ENCODE results near the gene CTAGE1. TPM values are rescaled to one million over a fixed set of nuclear protein-coding genes. Genes with fewer than 3 reads are reported as not detected.
"Not testable (repeated sequence)": the region's sequence is repeated elsewhere in the genome, so short reads cannot be mapped to it uniquely, and the experiment has no call there.

Gene CTAGE1
- total RNA-seq, 3 donors from 2014 or later, result not detected

- Histone ChIP-seq H3K27me3 (no peaks in the 10 kb centered on the region), H3K9me3 (peaks cover 10 to 25% of the 10 kb centered on the region in 2 donors), H3K4me1 (no peaks in the 10 kb centered on the region), H3K36me3 (no peaks in the 10 kb centered on the region), H3K4me3 (no peak overlapping the region), H3K27ac (no peak overlapping the region)
- intact Hi-C loops (cut with DNase I; ENCODE audit: low total_unique reads), result no loop called here
- TF ChIP-seq CTCF (IDR thresholded peaks at IDR 0.05) (no peak), POLR2A (IDR thresholded peaks at IDR 0.05) (no peak), POLR2AphosphoS5 (IDR thresholded peaks at IDR 0.05) (no peak)
- no peak for DNase-seq (ENCODE audit: low spot score in 2 of 2)
Observed at GRCh38 chr18:22452226-22452668, 34.5 kb upstream of the CTAGE1 start.

- H3K9me3 ChIP-seq, result peaks cover 10 to 25% of the 10 kb centered on the region in 2 donors
- TF ChIP-seq POLR2A (IDR thresholded peaks at IDR 0.05) (no peak), CTCF (IDR thresholded peaks at IDR 0.05) (no peak), POLR2AphosphoS5 (IDR thresholded peaks at IDR 0.05) (no peak)
- no peaks in the 10 kb centered on the region for H3K4me1 ChIP-seq
- H3K4me3 ChIP-seq, result no peak overlapping the region
- H3K36me3 ChIP-seq, result no peaks in the 10 kb centered on the region
- no peak for DNase-seq (ENCODE audit: low spot score in 2 of 2)
- no peaks in the 10 kb centered on the region for H3K27me3 ChIP-seq
- intact Hi-C loops (cut with DNase I; ENCODE audit: low total_unique reads), result no loop called here
- H3K27ac ChIP-seq, result no peak overlapping the region
Observed at GRCh38 chr18:22451796-22452195, 34.1 kb upstream of the CTAGE1 start.

GRCh38 chr18:22450766-22451165, 33.1 kb upstream of the CTAGE1 start:
- H3K27ac ChIP-seq; H3K36me3 ChIP-seq; intact Hi-C loops (cut with DNase I; ENCODE audit: low total_unique reads); DNase-seq (ENCODE audit: low spot score in 2 of 2); H3K4me1 ChIP-seq; H3K27me3 ChIP-seq; H3K4me3 ChIP-seq: not testable (repeated sequence)
- H3K9me3 ChIP-seq, result peaks cover 10 to 25% of the 10 kb centered on the region in 2 donors

GRCh38 chr18:22450318-22450717, 32.6 kb upstream of the CTAGE1 start:
- H3K27ac ChIP-seq; H3K36me3 ChIP-seq; intact Hi-C loops (cut with DNase I; ENCODE audit: low total_unique reads); DNase-seq (ENCODE audit: low spot score in 2 of 2); H3K4me3 ChIP-seq; H3K4me1 ChIP-seq; H3K27me3 ChIP-seq: not testable (repeated sequence)
- peaks cover 10 to 25% of the 10 kb centered on the region in 2 donors for H3K9me3 ChIP-seq

- intact Hi-C loops (cut with DNase I; ENCODE audit: low total_unique reads); H3K27ac ChIP-seq; H3K4me3 ChIP-seq; DNase-seq (ENCODE audit: low spot score in 2 of 2); H3K36me3 ChIP-seq; H3K27me3 ChIP-seq; H3K4me1 ChIP-seq: not testable (repeated sequence)
- H3K9me3 ChIP-seq, result peaks cover 10 to 25% of the 10 kb centered on the region in 2 donors
Observed at GRCh38 chr18:22449753-22450152, 32.0 kb upstream of the CTAGE1 start.

- Histone ChIP-seq H3K4me3 (no peak overlapping the region), H3K4me1 (no peaks in the 10 kb centered on the region), H3K9me3 (peaks cover 10 to 25% of the 10 kb centered on the region in 2 donors), H3K36me3 (no peaks in the 10 kb centered on the region), H3K27ac (no peak overlapping the region), H3K27me3 (no peaks in the 10 kb centered on the region)
- TF ChIP-seq POLR2AphosphoS5 (IDR thresholded peaks at IDR 0.05), result no peak
- TF ChIP-seq POLR2A (IDR thresholded peaks at IDR 0.05), result no peak
- TF ChIP-seq CTCF (IDR thresholded peaks at IDR 0.05), result no peak
- intact Hi-C loops (cut with DNase I; ENCODE audit: low total_unique reads), result no loop called here
- no peak for DNase-seq (ENCODE audit: low spot score in 2 of 2)
Observed at GRCh38 chr18:22448238-22448637, 30.5 kb upstream of the CTAGE1 start.

- TF ChIP-seq POLR2A (IDR thresholded peaks at IDR 0.05), result no peak
- no peak for TF ChIP-seq CTCF (IDR thresholded peaks at IDR 0.05)
- no peak for TF ChIP-seq POLR2AphosphoS5 (IDR thresholded peaks at IDR 0.05)
- Histone ChIP-seq H3K4me3 (no peak overlapping the region), H3K9me3 (peaks cover 10 to 25% of the 10 kb centered on the region in 2 donors), H3K27ac (no peak overlapping the region), H3K36me3 (no peaks in the 10 kb centered on the region), H3K4me1 (no peaks in the 10 kb centered on the region), H3K27me3 (no peaks in the 10 kb centered on the region)
- intact Hi-C loops (cut with DNase I; ENCODE audit: low total_unique reads), result no loop called here
- DNase-seq (ENCODE audit: low spot score in 2 of 2), result no peak
Observed at GRCh38 chr18:22447792-22448191, 30.1 kb upstream of the CTAGE1 start.
